Activated CD8-positive, alpha-beta T cell treated with anti-CD3 and anti-CD28 coated beads, Interleukin-2, amount 10 ng/mL, durations not matched to agents 7 days and 5 days (primary cell): ENCODE measurements around the gene RSRP1. TPM values are rescaled to one million over a fixed set of nuclear protein-coding genes. Genes with fewer than 3 reads are reported as not detected.

Experiments used
- ATAC-seq: fragments of 150-1000 bp; cut with Tn5 transposase; one replicate; pipeline ENCODE4 v1.10.0; 2021; ENCODE audit warnings: moderate library complexity
- CTCF ChIA-PET: fragments of 350-600 bp; sonication (Branson Sonifier 250); formaldehyde crosslinking; loops from one replicate; lab custom pipeline; 2021; ENCODE audit warnings: antibody characterized with exemption; lab: Charles Lee
- POLR2A ChIA-PET: fragments of 350-600 bp; sonication (Branson Sonifier 250); formaldehyde crosslinking; loops from one replicate; lab custom pipeline; 2021; ENCODE audit warnings: antibody characterized with exemption; lab: Charles Lee
- DNase-seq: peaks from one replicate; pipeline ENCODE4 v3.0.0-alpha.2; 2020
- H3K27ac Mint-ChIP-seq: one replicate; pipeline ENCODE4 v1.8.0; 2021; ENCODE audit warnings: mild to moderate bottlenecking, mixed read lengths
- H3K27me3 Mint-ChIP-seq: one replicate; pipeline ENCODE4 v1.8.0; 2021; ENCODE audit warnings: low read depth, mixed read lengths
- H3K36me3 Mint-ChIP-seq: one replicate; pipeline ENCODE4 v1.8.0; 2021; ENCODE audit warnings: low read depth, mixed read lengths
- H3K4me1 Mint-ChIP-seq: one replicate; pipeline ENCODE4 v1.8.0; 2021; ENCODE audit warnings: low read depth, mixed read lengths
- H3K4me3 Mint-ChIP-seq: one replicate; pipeline ENCODE4 v1.8.0; 2021; ENCODE audit warnings: mild to moderate bottlenecking, mixed read lengths
- H3K9me3 Mint-ChIP-seq: one replicate; pipeline ENCODE4 v1.8.0; 2022; ENCODE audit warnings: mixed read lengths; ENCODE audit not compliant: insufficient read depth
- total RNA-seq, 2 experiments: library from RNA; stranded (reverse); gene quantifications; one replicate each; pipeline ENCODE4 v1.2.3, GENCODE V29; 2021

The RSRP1 gene
- total RNA-seq, 2 experiments from 2014 or later, result 175 to 199 TPM

DNA sequence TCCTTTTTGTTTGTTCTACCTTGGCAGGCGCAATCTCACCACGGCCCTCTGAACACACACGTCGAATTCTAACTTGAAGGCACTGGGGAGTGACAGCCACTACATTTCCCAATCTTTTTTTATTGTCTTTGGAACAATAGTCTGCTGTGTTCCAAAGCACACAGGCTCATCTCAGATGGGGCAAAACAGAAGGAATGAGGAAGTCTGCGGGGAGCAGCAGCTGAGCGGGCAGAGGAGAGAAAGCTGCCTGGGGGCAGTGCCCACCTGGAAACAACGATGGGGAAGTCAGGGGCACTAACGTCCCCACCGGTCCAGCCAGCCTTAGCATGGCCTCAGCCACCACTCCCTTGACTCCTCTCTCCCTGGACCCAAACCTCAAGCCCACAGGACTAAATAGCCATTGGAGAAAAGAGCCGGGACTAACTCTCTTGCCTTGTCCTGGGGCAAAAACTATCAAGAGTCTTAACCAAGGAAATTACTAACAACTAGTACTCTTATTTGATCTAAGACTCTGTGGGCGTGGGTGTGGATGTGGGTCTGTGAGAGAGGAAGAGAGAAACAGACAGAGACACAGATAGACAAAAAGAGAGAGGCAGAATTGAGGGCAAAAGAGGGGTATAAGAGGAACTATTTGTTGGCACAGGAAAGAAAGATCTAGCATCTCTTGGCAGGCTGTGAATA lies 49.1 kb downstream of the RSRP1 start:
- ChIA-PET POLR2A (interaction anchor here (3.1 kb wide), 1 partner anchor 34 kb away, joined by 7 read pairs; the partner anchor contains the start of gene SYF2), CTCF (interaction anchor here (1.0 to 1.3 kb wide), 2 partner anchors 348 to 363 kb away, joined by 3 read pairs; no protein-coding TSS in a partner anchor)
- Mint-ChIP-seq H3K27me3 (peaks cover 11% of the 10 kb centered on the region), H3K4me1 (peaks cover 12% of the 10 kb centered on the region), H3K4me3 (no peak overlapping the region), H3K9me3 (no peaks in the 10 kb centered on the region), H3K27ac (no peak overlapping the region), H3K36me3 (no peaks in the 10 kb centered on the region)
- no peak for DNase-seq
- ATAC-seq, result no peak

DNA sequence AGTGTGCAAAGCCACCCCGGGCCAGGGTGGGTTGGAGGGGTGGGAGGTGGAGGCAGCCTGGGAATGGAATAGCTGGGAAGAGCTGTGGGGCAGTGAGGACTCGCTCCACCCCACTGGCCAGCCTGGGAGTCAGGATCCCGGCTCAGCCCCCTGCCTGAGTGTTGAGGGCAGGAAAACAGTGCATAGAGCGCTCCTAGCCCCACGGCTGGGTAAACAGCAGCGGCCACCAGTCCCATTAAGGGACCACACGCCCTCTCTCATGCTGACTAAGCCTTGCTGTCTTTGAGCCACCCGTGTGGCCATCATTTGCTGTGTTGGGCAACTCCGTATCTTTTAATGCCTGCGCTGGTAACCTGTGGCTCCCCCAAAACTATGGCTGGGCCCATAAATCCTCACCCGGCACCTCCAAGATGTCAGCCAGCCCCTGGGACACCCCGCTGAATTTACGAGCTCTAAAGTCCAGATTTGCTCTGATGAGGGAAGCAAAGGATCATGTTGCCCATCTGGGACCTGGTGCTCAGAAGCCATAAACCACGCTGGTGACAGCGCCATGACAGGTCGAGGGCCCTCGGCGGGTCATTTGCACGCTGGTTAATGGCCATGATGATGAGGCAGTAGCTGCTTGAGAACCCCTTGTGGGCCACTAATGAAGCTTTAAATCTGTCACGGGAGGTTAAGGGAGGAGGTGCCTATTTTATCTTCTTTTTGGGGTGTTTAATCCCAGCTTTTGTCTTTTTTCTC lies 49.8 kb downstream of the RSRP1 start:
- Mint-ChIP-seq H3K27me3 (peaks cover 11% of the 10 kb centered on the region), H3K27ac (no peak overlapping the region), H3K4me1 (peaks cover 12% of the 10 kb centered on the region), H3K36me3 (no peaks in the 10 kb centered on the region), H3K9me3 (no peaks in the 10 kb centered on the region), H3K4me3 (no peak overlapping the region)
- ATAC-seq (no peak), DNase-seq (no peak)
- ChIA-PET POLR2A (interaction anchor here (3.1 kb wide), 1 partner anchor 35 kb away, joined by 7 read pairs; the partner anchor contains the start of gene SYF2), CTCF (interaction anchor here (1.3 kb wide), 1 partner anchor 362 kb away, joined by 3 read pairs; no protein-coding TSS in a partner anchor)

DNA sequence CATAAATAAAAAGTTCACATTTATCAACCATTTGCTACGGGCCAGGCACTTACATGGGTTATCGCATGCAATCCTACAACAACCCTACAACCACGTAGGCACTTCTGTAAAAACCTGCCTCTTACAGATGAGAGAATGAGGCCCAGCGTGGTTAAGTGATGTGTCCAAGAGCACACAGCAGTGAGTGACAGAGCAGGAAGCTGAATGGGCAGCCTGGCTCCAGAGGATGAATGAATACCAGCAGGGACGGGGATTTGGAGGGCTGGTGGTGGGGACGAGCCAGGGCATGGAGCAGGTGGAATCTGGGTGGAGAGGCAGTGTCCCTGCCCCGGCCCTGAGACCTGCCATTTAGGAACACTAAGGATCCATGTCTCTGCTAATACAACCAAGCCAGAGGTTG lies 50.4 kb downstream of the RSRP1 start:
- CTCF ChIA-PET, result no interaction called here

DNA sequence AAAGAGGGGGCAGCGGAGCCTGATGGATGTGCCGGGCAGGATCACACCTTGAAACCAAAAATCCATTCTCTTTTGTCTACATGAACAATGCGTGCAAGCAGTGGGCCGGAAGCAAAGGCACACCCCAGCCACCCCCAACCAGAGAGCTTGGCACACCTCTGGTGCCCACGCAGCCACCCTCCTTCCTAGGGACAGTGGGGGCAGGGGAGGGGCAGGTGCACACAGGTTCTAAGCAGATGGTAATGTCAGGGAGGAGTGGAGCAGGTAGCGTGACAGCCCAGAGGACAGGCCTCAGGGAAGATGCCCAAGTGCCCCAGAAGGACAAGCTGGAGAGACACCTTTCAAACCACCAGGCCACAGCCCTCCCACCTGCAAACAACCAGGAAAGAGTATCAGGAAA lies 51.4 kb downstream of the RSRP1 start:
- H3K4me1 Mint-ChIP-seq, result peaks cover 12% of the 10 kb centered on the region
- H3K9me3 Mint-ChIP-seq, result no peaks in the 10 kb centered on the region
- H3K27me3 Mint-ChIP-seq, result peaks cover 11% of the 10 kb centered on the region
- no peak overlapping the region for H3K4me3 Mint-ChIP-seq
- no peak overlapping the region for H3K27ac Mint-ChIP-seq
- no peaks in the 10 kb centered on the region for H3K36me3 Mint-ChIP-seq
- ATAC-seq (no peak), DNase-seq (no peak)
- POLR2A ChIA-PET, result no interaction called here
- CTCF ChIA-PET, result no interaction called here

More for the DNA sequence above, 50.4 kb downstream of the RSRP1 start:
- Mint-ChIP-seq H3K4me1 (peaks cover 12% of the 10 kb centered on the region), H3K36me3 (no peaks in the 10 kb centered on the region), H3K4me3 (no peak overlapping the region), H3K9me3 (no peaks in the 10 kb centered on the region), H3K27me3 (peaks cover 14% of the 10 kb centered on the region), H3K27ac (no peak overlapping the region)
- DNase-seq, result no peak
- ATAC-seq, result no peak
- POLR2A ChIA-PET, result interaction anchor here (3.1 kb wide), 1 partner anchor 35 kb away, joined by 7 read pairs; the partner anchor contains the start of gene SYF2

DNA sequence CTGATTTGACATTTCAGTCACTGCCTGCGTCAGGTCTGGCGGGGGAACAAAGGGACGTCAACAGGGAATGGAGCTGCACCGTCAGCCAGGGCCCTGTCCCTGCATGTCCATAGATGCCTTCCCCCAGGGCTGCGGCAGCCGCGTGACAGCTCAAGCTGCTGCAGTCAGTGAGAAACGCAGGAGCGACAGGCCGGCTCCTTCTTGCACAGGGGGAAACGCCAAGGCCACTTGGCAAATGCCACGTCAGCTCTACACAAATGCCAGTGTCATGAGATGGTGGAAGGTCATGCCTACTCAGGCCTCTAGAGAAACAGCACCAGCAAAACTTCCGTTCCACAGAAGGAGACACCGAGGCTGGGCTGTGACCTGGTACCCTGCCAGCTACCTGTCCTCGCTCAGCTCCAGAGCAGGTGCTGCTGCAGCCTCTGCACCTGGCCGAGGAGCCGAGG lies 52.7 kb downstream of the RSRP1 start:
- no peak for ATAC-seq
- H3K27me3 Mint-ChIP-seq, result peaks cover 11% of the 10 kb centered on the region
- no peaks in the 10 kb centered on the region for H3K9me3 Mint-ChIP-seq
- no peak overlapping the region for H3K27ac Mint-ChIP-seq
- peaks cover 12% of the 10 kb centered on the region for H3K4me1 Mint-ChIP-seq
- ChIA-PET POLR2A (no interaction called here), CTCF (interaction anchor here (1.4 kb wide), 1 partner anchor 10 kb away, joined by 5 read pairs; no protein-coding TSS in a partner anchor)
- no peaks in the 10 kb centered on the region for H3K36me3 Mint-ChIP-seq
- no peak overlapping the region for H3K4me3 Mint-ChIP-seq
- no peak for DNase-seq

DNA sequence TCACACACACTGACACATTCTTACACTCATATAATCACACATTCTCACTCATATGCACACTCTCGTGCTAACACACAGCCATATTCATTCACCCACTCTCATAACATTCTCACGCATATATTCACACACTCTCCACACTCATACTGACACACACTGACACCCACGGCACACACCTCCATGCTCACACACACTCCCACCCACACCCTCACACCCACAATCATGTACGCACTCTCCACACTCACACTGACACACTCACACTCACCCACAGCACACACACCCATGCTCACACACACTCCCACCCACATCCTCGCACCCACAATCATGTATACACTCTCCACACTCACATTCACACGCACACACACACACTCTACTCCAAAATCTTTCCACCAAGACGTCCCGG lies 53.2 kb downstream of the RSRP1 start:
- ChIA-PET POLR2A (no interaction called here), CTCF (interaction anchor here (1.4 kb wide), 1 partner anchor 11 kb away, joined by 5 read pairs; no protein-coding TSS in a partner anchor)
- Mint-ChIP-seq H3K4me1 (peaks cover 12% of the 10 kb centered on the region), H3K36me3 (no peaks in the 10 kb centered on the region), H3K9me3 (no peaks in the 10 kb centered on the region), H3K4me3 (no peak overlapping the region), H3K27me3 (peaks cover 11% of the 10 kb centered on the region), H3K27ac (no peak overlapping the region)
- ATAC-seq (no peak), DNase-seq (no peak)

DNA sequence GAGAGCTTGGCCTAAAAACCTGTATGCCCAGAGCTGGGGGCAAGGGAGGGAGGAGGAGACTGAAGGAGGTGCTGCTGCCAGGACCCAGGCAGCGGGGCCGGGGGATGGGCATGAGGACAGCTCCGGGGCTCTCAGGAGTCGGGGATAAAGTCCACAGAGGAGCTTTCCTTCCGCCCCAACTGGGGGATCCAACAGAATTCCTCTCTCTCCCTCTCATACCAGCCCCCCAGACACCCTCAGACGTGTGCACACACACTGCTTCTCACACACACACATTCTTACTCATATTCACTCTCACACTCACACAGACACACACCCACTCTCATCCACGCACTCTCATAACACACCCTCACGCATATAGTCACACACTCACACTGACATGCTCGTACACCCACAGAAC lies 54.0 kb downstream of the RSRP1 start:
- Mint-ChIP-seq H3K9me3 (no peaks in the 10 kb centered on the region), H3K4me3 (no peak overlapping the region), H3K27me3 (peaks cover 9% of the 10 kb centered on the region), H3K36me3 (no peaks in the 10 kb centered on the region), H3K4me1 (peaks cover 6% of the 10 kb centered on the region), H3K27ac (no peak overlapping the region)
- ChIA-PET POLR2A (no interaction called here), CTCF (no interaction called here)
- DNase-seq, result no peak
- ATAC-seq, result no peak

Other genes starting within 250 kb of the RSRP1 start
- gene SYF2, start 15.0 kb downstream of the RSRP1 start, total RNA-seq, result 10 to 100 TPM; 36.8 to 37.1 TPM
- gene RHD, start 25.1 kb upstream of the RSRP1 start, total RNA-seq, result under 1 TPM in 1 of 2 experiments, not detected in 1; 0.10 TPM
- gene TMEM50A, start 90.9 kb upstream of the RSRP1 start, total RNA-seq, result 100 to 1,000 TPM; 117 to 127 TPM
- gene RHCE, start 173.4 kb upstream of the RSRP1 start, total RNA-seq, result under 1 TPM in 1 of 2 experiments, not detected in 1; 0.13 TPM
- gene MACO1, start 183.4 kb upstream of the RSRP1 start, total RNA-seq, result 10 to 100 TPM; 16.4 to 17.2 TPM